GM19239 (cell line): ENCODE data around the gene GLOD4.
"Not testable (repeated sequence)": the region's sequence is repeated elsewhere in the genome, so short reads cannot be mapped to it uniquely, and the experiment has no call there.

Experiments used
- DNase-seq: peaks from one replicate; pipeline ENCODE4 v3.0.0; 2011; ENCODE audit warnings: low spot score; ENCODE audit not compliant: insufficient read length
- FAIRE-seq: peaks from 2 replicates; lab custom pipeline; 2011; peaks lifted over from hg19 to GRCh38; lab: Jason Lieb, UNC

Gene GLOD4

GRCh38 chr17:781805-782731 is at the start of gene GLOD4, which contains the start of gene MRM3:
TSS of gene GLOD4 (minus strand) at chr17:782280. CDS start at chr17:782255, 25 bp downstream.
TSS of gene MRM3 (plus strand) at chr17:782353. CDS start at chr17:782379, 26 bp downstream.
- peak; percentile 99 for FAIRE-seq
- peak; percentile 96 for DNase-seq

- FAIRE-seq, result no peak
- DNase-seq, result no peak
Observed at GRCh38 chr17:830950-831349, 48.9 kb upstream of the GLOD4 start.

- no peak for FAIRE-seq
- no peak for DNase-seq
Observed at GRCh38 chr17:830381-830780, 48.3 kb upstream of the GLOD4 start.

- not testable (repeated sequence) for DNase-seq, FAIRE-seq
Observed at GRCh38 chr17:829614-830013, 47.5 kb upstream of the GLOD4 start.

- DNase-seq (no peak), FAIRE-seq (no peak)
Observed at GRCh38 chr17:828761-829160, 46.7 kb upstream of the GLOD4 start.

- no peak for FAIRE-seq
- DNase-seq, result no peak
Observed at GRCh38 chr17:826778-827177, 44.7 kb upstream of the GLOD4 start.

GRCh38 chr17:825216-825615 is 43.1 kb upstream of the GLOD4 start:
- DNase-seq, result no peak
- no peak for FAIRE-seq

- DNase-seq, result no peak
- no peak for FAIRE-seq
Observed at GRCh38 chr17:824378-824777, 42.3 kb upstream of the GLOD4 start.

GRCh38 chr17:823501-823902 is 41.4 kb upstream of the GLOD4 start:
- DNase-seq, result no peak
- no peak for FAIRE-seq

GRCh38 chr17:819251-819650 is 37.2 kb upstream of the GLOD4 start:
- FAIRE-seq (no peak), DNase-seq (no peak)

GRCh38 chr17:814371-814770 is 32.3 kb upstream of the GLOD4 start:
- FAIRE-seq (no peak), DNase-seq (no peak)

- FAIRE-seq (no peak), DNase-seq (no peak)
Observed at GRCh38 chr17:812638-813204, 30.6 kb upstream of the GLOD4 start.

- DNase-seq, result no peak
- FAIRE-seq, result no peak
Observed at GRCh38 chr17:811051-811784, 29.1 kb upstream of the GLOD4 start.

GRCh38 chr17:807523-808294 is 25.6 kb upstream of the GLOD4 start:
- DNase-seq (no peak), FAIRE-seq (no peak)

- DNase-seq, result no peak
- no peak for FAIRE-seq
Observed at GRCh38 chr17:806781-807522, 24.9 kb upstream of the GLOD4 start.

GRCh38 chr17:806346-806745 is 24.3 kb upstream of the GLOD4 start:
- DNase-seq (no peak), FAIRE-seq (no peak)

- DNase-seq, FAIRE-seq: not testable (repeated sequence)
Observed at GRCh38 chr17:805886-806285, 23.8 kb upstream of the GLOD4 start.

- FAIRE-seq (no peak), DNase-seq (no peak)
Observed at GRCh38 chr17:804541-805435, 22.7 kb upstream of the GLOD4 start.
